WTC11 (cell line): ENCODE measurements around the gene CAPZB.

Experiments
- CREM ChIP-seq: sonication (generic); formaldehyde crosslinking; IDR thresholded peaks from 2 replicates; pipeline ENCODE4 v1.8.1; 2022; ENCODE audit warnings: mild to moderate bottlenecking, missing genetic modification reagents, moderate library complexity
- JAZF1 ChIP-seq: fragments of 250-450 bp; sonication (Bioruptor Pico); IDR thresholded peaks from 2 replicates; pipeline ENCODE4 v1.9.0; 2021; ENCODE audit warnings: moderate library complexity, mild to moderate bottlenecking, inconsistent platforms
- MXD4 ChIP-seq: fragments of 250-450 bp; sonication (Bioruptor Pico); IDR thresholded peaks from 2 replicates; pipeline ENCODE4 v1.8.0; 2021; ENCODE audit warnings: mild to moderate bottlenecking, moderate library complexity, borderline replicate concordance
- PRRX2 ChIP-seq: fragments of 250-450 bp; sonication (Bioruptor Pico); IDR thresholded peaks from 2 replicates; pipeline ENCODE4 v1.8.0; 2021; ENCODE audit warnings: mild to moderate bottlenecking
- RELA ChIP-seq: sonication (generic); formaldehyde crosslinking; IDR thresholded peaks from 2 replicates; pipeline ENCODE4 v1.8.1; 2022; ENCODE audit warnings: missing genetic modification reagents, mild to moderate bottlenecking, borderline replicate concordance
- SMAD3 ChIP-seq: sonication (generic); formaldehyde crosslinking; IDR thresholded peaks from 2 replicates; pipeline ENCODE4 v1.8.0; 2022; ENCODE audit warnings: missing genetic modification reagents, mild to moderate bottlenecking, borderline replicate concordance
- SP1 ChIP-seq: sonication (generic); formaldehyde crosslinking; conservative IDR thresholded peaks from 2 replicates; pipeline ENCODE4 v1.8.1; 2022; ENCODE audit warnings: missing genetic modification reagents
- ZNF121 ChIP-seq: sonication (generic); formaldehyde crosslinking; IDR thresholded peaks from 2 replicates; pipeline ENCODE4 v1.8.0; 2023; ENCODE audit warnings: missing genetic modification reagents
- TF ChIP-seq, protein P1 (sequence below): fragments of 200-600 bp; IDR thresholded peaks from 2 replicates; pipeline ENCODE4 v1.8.0; 2022; ENCODE audit warnings: antibody characterized with exemption
- TF ChIP-seq, protein P2 (sequence below): sonication (generic); formaldehyde crosslinking; IDR thresholded peaks from 2 replicates; pipeline ENCODE4 v1.8.1; 2023; ENCODE audit warnings: mild to moderate bottlenecking, missing genetic modification reagents
- TF ChIP-seq, protein P3 (sequence below): sonication (generic); formaldehyde crosslinking; IDR thresholded peaks from 2 replicates; pipeline ENCODE4 v1.8.0; 2022; ENCODE audit warnings: mild to moderate bottlenecking, missing genetic modification reagents
- TF ChIP-seq, protein P4 (sequence below): sonication (generic); formaldehyde crosslinking; IDR thresholded peaks from 2 replicates; pipeline ENCODE4 v1.8.0; 2023; ENCODE audit warnings: missing genetic modification reagents
- TF ChIP-seq, protein P5 (sequence below): sonication (generic); formaldehyde crosslinking; IDR thresholded peaks from 2 replicates; pipeline ENCODE4 v1.8.0; 2022; ENCODE audit warnings: missing genetic modification reagents
- TF ChIP-seq, protein P6 (sequence below): sonication (generic); formaldehyde crosslinking; IDR thresholded peaks from 2 replicates; pipeline ENCODE4 v1.8.0; 2022; ENCODE audit warnings: mild to moderate bottlenecking, missing genetic modification reagents

DNA sequence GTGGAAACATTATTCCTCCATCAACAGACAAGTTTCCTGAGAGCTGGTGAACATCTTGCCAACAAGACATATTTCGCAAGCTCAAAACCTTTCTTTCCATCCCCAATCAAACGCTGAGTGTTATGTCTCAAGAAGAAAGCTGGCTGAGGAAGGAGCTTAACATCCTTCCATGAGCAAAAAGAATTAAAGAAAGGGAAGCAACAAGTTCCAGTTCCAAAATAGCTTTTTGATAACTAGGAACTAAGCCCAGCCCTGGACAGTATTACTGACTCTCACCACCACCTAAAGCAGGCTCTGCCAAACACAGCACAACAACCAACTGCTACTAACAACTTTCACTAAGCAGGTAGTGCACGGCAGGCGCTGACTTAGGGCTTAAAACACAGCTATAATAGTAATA lies 50.2 kb downstream of the CAPZB start:
- TF ChIP-seq, protein P1, sequence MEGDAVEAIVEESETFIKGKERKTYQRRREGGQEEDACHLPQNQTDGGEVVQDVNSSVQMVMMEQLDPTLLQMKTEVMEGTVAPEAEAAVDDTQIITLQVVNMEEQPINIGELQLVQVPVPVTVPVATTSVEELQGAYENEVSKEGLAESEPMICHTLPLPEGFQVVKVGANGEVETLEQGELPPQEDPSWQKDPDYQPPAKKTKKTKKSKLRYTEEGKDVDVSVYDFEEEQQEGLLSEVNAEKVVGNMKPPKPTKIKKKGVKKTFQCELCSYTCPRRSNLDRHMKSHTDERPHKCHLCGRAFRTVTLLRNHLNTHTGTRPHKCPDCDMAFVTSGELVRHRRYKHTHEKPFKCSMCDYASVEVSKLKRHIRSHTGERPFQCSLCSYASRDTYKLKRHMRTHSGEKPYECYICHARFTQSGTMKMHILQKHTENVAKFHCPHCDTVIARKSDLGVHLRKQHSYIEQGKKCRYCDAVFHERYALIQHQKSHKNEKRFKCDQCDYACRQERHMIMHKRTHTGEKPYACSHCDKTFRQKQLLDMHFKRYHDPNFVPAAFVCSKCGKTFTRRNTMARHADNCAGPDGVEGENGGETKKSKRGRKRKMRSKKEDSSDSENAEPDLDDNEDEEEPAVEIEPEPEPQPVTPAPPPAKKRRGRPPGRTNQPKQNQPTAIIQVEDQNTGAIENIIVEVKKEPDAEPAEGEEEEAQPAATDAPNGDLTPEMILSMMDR: no peak
- TF ChIP-seq, protein P2, sequence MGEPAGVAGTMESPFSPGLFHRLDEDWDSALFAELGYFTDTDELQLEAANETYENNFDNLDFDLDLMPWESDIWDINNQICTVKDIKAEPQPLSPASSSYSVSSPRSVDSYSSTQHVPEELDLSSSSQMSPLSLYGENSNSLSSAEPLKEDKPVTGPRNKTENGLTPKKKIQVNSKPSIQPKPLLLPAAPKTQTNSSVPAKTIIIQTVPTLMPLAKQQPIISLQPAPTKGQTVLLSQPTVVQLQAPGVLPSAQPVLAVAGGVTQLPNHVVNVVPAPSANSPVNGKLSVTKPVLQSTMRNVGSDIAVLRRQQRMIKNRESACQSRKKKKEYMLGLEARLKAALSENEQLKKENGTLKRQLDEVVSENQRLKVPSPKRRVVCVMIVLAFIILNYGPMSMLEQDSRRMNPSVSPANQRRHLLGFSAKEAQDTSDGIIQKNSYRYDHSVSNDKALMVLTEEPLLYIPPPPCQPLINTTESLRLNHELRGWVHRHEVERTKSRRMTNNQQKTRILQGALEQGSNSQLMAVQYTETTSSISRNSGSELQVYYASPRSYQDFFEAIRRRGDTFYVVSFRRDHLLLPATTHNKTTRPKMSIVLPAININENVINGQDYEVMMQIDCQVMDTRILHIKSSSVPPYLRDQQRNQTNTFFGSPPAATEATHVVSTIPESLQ (CRISPR knock-in tag): no peak
- TF ChIP-seq PRRX2 (CRISPR knock-in tag) (no peak), CREM (CRISPR knock-in tag) (no peak), MXD4 (CRISPR knock-in tag) (no peak), SP1 (CRISPR knock-in tag) (no peak), ZNF121 (CRISPR knock-in tag) (no peak), RELA (CRISPR knock-in tag) (no peak), SMAD3 (CRISPR knock-in tag) (no peak), JAZF1 (CRISPR knock-in tag) (no peak)
- TF ChIP-seq, protein P3, sequence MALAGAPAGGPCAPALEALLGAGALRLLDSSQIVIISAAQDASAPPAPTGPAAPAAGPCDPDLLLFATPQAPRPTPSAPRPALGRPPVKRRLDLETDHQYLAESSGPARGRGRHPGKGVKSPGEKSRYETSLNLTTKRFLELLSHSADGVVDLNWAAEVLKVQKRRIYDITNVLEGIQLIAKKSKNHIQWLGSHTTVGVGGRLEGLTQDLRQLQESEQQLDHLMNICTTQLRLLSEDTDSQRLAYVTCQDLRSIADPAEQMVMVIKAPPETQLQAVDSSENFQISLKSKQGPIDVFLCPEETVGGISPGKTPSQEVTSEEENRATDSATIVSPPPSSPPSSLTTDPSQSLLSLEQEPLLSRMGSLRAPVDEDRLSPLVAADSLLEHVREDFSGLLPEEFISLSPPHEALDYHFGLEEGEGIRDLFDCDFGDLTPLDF: no peak
- TF ChIP-seq, protein P4, sequence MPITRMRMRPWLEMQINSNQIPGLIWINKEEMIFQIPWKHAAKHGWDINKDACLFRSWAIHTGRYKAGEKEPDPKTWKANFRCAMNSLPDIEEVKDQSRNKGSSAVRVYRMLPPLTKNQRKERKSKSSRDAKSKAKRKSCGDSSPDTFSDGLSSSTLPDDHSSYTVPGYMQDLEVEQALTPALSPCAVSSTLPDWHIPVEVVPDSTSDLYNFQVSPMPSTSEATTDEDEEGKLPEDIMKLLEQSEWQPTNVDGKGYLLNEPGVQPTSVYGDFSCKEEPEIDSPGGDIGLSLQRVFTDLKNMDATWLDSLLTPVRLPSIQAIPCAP (CRISPR knock-in tag): no peak
- TF ChIP-seq, protein P5, sequence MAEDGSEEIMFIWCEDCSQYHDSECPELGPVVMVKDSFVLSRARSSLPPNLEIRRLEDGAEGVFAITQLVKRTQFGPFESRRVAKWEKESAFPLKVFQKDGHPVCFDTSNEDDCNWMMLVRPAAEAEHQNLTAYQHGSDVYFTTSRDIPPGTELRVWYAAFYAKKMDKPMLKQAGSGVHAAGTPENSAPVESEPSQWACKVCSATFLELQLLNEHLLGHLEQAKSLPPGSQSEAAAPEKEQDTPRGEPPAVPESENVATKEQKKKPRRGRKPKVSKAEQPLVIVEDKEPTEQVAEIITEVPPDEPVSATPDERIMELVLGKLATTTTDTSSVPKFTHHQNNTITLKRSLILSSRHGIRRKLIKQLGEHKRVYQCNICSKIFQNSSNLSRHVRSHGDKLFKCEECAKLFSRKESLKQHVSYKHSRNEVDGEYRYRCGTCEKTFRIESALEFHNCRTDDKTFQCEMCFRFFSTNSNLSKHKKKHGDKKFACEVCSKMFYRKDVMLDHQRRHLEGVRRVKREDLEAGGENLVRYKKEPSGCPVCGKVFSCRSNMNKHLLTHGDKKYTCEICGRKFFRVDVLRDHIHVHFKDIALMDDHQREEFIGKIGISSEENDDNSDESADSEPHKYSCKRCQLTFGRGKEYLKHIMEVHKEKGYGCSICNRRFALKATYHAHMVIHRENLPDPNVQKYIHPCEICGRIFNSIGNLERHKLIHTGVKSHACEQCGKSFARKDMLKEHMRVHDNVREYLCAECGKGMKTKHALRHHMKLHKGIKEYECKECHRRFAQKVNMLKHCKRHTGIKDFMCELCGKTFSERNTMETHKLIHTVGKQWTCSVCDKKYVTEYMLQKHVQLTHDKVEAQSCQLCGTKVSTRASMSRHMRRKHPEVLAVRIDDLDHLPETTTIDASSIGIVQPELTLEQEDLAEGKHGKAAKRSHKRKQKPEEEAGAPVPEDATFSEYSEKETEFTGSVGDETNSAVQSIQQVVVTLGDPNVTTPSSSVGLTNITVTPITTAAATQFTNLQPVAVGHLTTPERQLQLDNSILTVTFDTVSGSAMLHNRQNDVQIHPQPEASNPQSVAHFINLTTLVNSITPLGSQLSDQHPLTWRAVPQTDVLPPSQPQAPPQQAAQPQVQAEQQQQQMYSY: no peak
- TF ChIP-seq, protein P6, sequence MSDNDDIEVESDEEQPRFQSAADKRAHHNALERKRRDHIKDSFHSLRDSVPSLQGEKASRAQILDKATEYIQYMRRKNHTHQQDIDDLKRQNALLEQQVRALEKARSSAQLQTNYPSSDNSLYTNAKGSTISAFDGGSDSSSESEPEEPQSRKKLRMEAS (CRISPR knock-in tag): no peak
